GM19025 (cell line): ENCODE data around the gene JUP.

Experiments
- ATAC-seq: cut with Tn5 transposase; IDR thresholded peaks from one replicate; pipeline ENCODE4 v1.9.1; 2021; ENCODE audit warnings: mild to moderate bottlenecking, low read depth, moderate library complexity; ENCODE audit not compliant: unreplicated experiment

JUP gene

DNA sequence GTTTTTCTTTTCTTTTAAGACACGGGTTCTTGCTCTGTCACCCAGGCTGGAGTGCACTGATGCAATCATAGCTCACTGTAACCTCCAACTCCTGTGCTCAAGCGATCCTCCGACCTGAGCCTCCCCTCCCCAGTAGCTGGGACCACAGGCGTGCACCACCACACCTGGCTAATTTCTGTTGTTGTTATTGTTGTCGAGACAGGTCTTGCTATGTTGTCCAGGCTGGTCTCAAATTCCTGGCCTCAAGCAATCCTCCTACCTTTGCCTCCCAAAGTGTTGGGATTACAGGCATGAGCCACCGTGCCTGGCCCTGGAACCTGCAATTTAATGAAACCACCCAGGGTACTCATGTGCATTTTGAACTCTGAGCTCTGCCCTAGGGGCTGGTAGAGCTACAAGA, 24.1 kb downstream of the JUP start:
- no peak for ATAC-seq

DNA sequence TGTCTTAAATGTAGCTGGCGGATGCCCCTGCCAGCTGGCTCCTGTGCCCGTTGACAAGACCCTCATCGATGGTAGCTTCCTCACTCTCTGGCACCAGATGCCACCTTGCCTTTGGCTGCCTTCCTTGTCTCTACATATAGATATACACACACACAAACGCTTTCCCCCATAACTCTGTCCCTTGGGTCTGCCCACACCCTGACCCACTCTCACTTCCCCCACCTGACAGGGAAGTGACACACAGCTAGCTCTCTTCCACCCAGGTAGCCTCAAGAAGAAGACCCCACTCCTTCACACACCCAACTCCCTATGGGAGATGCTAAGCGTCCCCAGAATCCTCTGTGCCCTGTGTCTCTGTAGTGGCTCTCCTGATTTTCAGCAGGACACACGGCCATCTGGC, 25.6 kb downstream of the JUP start:
- no peak for ATAC-seq

DNA sequence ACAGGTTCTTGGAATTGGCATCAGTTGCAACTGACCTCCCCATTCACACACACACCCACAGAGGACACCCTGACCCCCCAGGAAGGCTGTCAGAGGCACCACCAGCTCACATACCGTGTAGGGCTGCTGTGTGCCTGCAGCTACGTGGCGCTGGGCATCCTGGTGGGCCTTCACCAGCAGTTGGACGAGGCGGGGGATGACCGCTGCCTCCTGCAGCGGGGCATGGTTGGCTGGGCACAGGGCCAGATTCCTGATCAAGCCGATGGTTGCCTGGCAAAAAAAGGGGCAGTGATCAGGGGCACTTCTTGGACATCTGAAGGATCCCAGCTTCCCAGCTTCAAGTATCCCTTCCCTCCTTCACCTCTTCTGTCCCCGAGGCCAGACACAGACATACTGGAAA, 27.9 kb downstream of the JUP start:
- no peak for ATAC-seq

DNA sequence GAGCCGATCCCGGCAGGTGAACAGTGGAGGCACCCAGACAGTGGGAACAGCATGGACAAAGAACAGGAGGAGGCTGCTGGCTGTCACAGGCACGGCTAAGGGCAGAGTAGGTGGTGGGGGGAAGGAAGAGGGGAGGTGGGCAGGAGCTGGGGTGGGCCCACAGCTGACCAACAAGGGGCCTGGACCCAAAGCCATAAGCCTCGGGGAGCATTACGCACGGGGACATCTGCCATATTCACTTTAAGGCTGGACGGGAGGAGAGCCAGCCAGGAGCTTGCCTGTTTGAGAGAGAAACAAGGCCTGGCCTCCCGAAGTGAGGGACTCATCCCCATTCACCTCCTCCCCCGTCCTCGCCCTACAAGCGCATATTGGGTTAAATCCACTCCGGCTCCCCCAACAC, 32.4 kb downstream of the JUP start:
- no peak for ATAC-seq

DNA sequence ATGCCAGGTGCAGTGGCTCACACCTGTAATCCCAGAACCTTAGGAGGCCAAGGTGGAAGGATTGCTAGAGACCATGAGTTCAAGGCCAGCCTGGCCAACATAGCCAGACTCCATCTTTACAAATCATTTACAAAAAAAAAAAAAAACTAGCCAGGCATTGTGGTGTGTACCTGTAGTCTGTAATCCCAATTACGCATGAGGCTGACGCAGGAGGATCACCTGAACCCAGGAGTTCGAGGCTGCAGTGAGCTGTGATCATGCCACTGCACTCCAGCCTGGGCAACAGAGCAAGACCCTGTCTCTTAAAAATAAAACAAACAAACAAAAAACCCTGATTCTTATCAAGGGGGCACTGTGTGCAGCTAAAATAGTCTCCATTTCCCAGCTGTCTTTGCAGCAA, 35.2 kb downstream of the JUP start:
- no peak for ATAC-seq

DNA sequence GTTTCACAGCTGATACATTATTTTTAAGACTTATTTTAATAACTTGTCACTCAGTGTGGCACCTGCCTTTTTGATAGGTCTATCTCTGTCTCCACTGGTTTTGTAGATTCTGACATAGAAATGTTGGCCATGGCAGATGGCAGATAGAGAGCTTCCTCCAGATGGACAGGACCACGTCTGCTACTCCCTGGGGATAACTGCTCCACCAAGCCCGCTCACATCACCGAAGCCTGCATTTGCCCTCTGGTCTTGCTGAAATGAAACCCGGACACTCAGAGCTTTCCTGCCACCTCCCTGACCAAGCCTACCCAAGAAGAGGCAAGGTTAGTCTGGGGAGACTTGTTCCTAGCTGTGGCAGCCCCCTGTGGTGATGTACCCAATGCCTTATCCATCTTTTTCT, 35.6 kb downstream of the JUP start:
- ATAC-seq = no peak

DNA sequence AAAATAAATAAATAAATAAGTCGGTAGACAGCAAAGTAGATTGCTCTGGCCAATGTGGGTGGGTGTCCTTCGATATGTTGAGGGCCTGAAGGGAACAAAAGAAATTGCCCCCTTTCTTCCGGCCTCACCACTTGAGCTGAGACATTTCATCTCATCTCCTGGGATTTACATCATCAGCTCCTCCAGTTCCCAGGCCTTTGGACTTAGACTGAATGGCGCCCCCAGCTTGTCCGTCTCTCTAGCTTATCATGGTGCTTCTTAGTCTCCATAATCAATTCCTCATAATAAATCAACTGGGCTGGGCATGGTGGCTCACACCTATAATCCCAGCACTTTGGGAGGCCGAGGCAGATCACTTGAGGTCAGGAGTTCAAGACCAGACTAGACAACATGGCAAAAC, 38.2 kb downstream of the JUP start:
- ATAC-seq = no peak

DNA sequence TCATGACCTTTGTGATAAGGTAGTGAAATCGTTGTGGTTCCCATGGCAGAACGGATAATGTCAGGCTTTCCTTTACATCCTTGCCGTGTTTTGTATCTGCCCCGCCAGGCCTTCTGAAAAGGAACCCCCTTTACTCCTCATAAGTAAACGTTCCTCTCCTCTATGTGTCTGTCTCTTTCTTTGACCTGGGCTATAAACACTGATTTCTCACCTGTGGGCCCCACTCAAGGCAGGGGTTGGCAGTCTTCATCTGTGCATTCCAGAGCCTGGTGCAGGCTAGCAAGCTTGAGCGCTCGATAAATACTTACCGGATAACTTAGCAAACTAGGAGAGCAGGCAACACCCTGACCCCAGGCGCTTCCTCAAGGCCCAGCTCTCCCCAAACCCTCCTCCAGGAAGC, 44.8 kb downstream of the JUP start:
- no peak for ATAC-seq

DNA sequence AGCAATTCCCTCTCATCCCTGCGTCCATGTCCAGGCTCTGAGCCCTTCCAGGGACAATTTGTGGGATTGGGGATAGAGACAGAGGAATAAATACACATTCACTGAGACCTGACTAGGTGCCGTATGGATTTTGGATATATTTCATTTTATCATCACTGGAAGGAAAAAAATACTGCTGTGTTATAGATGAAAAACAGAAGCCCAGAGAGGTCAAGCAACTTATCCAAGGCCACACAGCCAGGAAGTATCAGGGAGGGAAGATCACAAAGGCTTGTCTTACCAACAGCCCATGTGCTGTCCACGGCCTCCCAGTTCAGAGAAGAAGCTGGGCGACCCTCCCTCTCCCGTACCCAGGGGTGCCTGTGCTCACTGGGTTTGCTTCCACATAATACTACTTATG, 46.0 kb downstream of the JUP start:
- ATAC-seq = no peak

DNA sequence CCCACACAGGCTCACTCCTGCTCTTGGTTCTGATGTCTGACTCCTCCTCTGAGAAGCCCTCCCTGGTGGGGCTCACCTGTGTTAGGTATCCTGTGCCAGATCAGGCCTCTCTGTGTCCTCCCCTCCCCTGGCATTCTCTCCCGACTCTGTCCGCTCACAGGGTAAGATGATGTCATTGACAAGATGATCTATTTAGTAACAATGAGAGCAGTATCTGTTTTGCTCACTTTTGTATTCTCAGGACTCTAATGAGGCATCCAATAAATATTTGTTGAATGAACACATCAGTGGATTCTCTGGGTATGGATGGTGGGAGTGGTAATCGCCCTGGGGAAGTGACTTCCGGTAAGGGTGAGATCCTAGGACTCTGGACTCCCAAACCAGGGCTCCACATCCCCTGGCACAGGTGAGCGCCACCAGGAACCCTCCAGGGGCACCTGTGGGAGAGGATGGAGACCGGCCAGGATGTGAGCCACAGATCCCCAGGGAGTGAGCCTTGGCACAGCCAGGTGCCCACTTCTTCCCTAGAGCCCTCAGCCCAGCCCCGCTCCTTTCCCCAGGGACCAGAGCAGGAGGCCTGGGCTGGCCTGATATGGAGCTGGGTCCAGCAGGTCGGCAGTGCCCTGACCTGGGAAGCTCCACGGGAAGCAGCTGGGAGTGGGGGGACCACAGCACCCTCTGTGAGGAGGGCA, 46.7 kb downstream of the JUP start:
- no peak for ATAC-seq

DNA sequence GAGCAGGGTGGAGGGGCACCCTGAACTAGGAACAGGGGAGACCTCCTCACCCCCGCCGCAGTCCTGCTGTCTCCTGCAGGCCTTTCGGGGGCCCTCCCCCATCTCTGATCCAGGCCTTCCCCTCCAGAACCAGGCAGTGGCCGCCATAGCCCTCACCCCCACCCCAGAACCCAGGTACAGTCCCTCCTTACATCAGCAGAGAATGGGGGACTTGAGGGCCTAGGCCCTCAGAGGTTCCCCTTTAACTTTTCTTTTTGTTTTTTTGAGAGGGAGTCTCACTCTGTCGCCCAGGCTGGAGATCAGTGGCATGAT, 47.8 kb downstream of the JUP start:
- ATAC-seq = no peak

DNA sequence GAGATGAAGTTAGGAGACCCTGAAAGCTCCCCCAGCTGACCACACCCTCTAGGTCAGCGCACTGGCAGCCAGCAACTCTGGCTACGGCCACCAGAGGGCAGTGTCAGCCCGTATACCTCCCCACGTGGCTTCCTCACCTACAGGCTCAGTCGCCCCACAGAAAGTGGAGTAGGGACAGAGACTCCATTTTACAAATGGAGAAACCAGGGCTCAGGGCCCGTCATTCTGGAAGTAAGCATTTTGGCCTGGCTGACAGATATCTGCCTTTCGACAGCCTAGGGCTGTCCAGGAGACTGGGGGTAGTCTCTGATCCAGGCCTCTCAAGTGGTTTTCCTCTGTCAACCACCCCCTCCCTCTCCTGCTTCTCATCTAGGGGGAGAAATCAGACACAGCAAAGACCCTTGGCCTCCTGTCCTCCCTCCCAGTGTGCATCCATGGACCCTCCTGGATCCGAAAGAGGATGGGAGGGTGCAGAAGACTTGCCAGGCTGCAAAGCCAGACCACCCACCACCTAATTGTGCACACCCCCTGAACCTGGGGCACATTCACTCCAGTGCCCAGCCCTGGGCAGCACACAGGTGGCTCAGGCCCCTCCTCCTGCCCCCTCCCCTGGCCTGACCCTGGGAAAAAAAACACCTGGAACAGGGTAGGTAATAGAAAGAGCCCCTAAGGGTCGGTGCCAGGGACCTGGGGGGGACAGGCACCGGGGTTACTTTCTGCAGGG, 48.3 kb downstream of the JUP start:
- no peak for ATAC-seq

DNA sequence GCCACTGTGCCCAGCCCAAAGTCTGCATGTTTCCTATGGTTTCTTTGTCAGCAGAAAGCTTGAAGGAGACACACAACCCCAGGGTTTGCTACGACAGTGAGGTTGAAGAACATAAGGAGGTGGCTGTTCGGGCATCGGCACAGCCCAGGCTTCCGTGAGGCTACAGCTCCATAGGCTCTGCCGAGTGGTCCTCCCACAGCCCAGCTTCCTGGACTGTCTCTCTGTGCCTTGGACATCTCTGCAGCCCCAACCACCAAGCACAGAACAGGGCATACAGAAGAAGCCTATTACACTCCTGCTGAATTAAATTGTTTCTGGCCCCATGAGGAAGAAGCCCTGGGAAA, 48.9 kb downstream of the JUP start:
- no peak for ATAC-seq

DNA sequence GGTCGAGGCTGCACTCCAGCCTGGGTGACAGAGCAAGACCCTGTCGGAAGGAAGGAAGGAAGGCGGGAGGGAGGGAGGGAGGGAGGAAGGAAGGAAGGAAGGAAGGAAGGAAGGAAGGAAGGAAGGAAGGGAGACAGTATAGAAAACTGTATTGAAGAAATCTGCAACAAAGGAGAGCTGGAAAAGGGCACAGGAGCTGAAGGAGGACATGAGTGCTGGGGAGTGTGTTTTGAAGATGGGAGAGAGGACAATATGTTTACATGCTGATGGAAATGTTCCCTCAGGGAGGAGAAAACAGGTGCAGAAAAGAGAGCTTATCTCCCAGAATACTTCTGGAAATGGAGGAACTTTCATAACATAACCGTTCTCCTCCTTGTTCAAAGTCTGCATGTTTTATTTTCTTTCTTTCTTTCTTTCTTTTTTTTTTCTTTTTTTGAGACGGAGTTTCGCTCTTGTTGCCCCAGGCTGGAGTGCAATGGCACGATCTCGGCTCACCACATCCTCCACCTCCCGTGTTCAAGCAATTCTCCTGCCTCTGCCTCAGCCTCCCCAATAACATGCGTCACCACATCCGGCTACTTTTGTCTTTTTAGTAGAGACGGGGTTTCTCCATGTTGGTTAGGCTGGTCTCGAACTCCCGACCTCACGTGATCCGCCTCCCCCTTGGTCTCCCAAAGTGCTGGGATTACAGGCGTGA, 49.4 kb downstream of the JUP start:
- no peak for ATAC-seq

DNA sequence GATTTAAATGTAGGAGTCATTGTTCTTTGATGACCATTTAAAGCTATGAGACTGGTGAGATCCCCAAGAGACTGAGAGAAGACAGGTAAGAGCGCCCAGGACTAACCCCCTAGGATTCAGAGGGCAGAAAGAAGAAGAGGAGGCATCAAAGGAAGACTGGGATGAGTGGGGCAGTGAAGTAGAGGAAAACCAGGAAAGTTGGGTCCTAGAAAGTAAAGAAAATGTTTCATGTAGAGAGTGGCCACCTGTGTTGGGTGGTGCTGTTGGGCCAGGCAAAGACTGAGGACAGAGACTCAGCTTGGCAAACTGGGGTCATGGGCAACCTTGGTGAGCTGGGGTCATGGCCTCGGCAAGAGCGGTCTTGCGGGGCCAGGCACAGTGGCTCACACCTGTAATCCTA, 50.8 kb downstream of the JUP start:
- ATAC-seq = no peak

DNA sequence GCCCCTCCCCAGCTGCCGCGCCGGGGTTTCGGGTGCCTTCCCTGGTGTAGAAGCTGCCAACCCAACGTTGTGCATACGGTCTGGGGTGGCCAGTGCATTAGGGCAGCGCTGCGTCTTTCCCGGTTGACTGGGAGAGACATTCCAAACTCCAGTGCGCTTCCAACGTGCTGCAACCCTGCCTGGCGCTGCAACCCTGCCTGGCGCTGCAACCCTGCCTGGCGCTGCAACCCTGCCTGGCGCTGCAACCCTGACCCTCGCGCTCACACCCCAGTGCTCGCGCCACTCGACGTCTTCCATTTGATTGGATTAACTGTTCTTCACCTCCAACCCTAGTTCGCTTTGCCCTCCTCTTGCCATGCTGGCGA, 51.6 kb downstream of the JUP start:
- ATAC-seq = no peak

DNA sequence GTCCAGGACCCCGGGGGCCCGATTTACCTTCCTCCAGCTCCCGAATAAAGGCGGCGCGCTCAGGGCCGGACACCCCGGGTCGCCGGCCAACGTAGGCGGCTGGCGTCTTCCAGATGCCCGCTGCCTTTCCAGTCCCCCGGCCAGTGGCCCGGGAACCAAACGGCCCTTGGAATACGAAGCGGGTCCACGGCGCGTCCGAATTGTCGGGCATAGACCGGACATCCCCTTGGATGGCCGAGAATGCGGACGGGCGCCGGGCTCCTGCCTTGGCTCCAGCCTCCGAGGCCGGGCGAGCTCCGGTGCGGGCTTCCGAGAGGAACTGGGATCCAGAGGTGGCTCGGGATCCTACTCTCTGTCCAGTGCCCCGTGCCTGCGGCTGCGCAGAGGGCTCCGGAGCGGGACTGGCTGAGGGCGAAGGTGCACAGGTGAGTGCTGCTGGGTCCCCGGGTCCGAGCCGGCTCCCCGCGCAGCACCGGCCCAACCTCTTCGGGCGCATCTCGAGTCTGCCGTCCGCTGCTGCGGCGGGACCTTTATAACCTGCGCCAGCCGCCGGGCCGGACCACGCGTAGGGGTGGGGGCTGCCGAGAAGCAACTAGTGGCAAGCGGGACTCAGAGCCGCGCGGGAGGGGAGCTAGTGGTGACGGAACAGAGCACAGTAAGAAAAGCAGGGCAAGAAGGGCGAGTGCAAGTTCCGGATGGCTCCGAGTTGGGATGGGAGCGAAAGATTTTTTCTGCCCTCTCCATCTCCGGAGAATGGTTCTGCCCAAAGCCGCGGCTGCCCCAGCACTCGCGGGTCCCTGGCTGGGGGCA, 52.2 kb downstream of the JUP start, which contains the start of gene HAP1:
TSS of gene HAP1 (minus strand) at position 505 of the 810 bp plus-strand sequence. CDS start at position 496, 9 bp downstream.
- ATAC-seq = no peak

DNA sequence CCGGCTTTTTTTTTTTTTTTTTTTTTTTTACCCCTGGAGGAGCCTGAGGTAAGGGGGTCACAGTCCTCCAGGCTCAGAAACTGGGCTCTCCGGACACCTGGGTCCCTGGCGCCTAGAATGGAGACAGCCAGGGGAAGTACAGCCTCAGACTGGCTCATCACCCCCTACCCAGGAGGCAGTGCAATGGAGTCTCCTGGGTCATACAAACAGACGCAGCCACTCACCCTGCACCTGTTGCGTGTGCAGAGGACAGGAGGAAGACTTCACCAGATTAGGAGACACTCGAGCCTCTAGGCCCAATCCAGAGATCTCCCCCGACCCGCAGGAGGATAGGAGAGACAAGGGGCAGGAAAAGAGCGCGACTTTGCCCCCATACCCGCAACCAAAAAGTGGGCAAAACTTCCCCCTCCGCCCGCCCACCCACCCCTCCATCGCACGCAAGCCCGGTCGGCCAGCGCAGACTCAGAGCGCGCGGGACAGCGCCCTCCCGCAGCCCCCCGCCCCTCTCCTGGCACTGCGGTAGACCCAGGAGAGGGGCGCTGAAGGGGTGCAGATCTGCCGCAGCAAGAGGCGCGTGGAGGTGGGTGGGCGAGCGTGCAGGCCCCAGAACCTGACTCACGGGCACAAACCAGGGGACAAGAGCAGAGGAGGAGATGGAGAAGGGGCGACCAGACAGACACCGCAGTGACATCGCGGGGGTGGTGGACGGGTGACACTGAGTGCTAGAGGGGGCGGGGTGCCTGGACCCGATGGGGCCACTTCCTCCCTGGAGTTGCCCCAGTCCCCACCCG, 53.0 kb downstream of the JUP start:
- ATAC-seq = no peak

DNA sequence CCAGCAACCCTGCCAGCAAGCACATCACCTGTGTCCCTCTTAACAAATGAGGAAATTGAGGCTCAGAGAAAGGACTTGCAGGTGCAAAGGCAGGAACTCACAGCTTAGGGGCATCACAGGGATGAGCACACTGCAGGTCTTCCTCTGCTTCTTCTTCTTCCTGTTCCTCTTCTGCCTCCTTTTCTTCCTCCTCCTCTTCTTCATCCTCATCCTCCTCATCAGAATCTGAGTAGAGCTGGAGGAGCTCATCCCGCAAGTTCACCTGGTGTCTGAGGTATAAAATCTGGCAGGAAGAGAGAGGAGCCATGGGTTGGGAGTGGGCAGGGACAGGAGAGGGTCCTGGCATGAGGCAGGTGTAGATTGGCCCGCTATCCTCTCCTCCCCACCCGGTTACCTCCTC, 54.7 kb downstream of the JUP start:
- no peak for ATAC-seq

DNA sequence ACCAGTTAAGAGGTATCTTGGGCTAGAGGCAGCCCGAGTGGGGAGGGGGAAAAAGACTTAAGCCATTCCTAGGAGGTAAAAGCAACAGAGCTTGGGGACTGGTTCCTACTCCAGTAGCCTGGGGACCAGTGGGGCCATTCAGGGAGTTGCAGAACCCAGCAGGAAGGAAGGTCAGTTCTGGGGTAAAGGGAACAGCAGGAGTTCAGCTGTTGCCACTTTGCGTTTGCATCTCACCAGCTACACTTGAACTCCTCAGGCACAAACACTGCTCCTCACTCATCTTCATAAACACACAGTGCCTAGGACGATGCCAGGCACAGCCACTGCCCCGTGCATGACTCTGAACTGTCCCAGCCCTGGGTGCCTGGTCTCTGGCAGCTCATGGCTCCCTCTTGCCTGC, 56.0 kb downstream of the JUP start:
- ATAC-seq = no peak

DNA sequence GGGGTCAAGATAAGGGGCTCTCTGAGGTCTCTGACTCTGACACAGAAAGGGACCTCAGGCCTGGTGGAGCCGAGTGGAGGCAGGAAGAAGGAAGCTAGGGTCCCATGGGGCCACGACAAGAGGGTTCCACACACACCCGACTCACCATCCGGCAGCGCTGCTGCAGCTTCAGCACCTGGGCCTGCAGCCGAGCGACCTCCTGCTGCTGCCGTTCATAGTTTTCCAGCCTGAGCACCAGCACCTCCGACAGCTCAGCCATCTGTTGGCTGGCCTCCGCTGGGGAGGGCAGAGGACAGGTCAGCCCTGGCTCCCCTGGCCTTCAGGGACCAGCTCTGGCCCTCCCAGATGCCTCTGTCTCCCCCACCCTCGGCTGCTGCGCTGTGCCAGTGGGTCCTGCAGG, 58.5 kb downstream of the JUP start:
- ATAC-seq = no peak
